CD14-positive monocyte (primary cell): ENCODE data around the gene RAMAC. TPM values are rescaled to one million over a fixed set of nuclear protein-coding genes. Genes with fewer than 3 reads are reported as not detected.

Source experiments
- DNase-seq, 3 donors: peaks; one replicate each; pipeline ENCODE4 v3.0.0-alpha.2; 2011 to 2022
- H2AFZ ChIP-seq: 2 replicates; pipeline ENCODE4 v1.6.0; 2012; ENCODE audit warnings: mild to moderate bottlenecking, low read depth, low read length, inconsistent platforms; ENCODE audit not compliant: insufficient read depth, poor library complexity, severe bottlenecking
- H3K27ac ChIP-seq, 2 donors: 1 replicate in 1 of 2; 2 replicates in 1 of 2; pipeline ENCODE4 v1.5.1; 2012 to 2013; ENCODE audit warnings: low read length in 2 of 2, control low read depth in 1 of 2, inconsistent platforms in 1 of 2, low read depth in 1 of 2, mild to moderate bottlenecking in 1 of 2
- H3K27me3 ChIP-seq, 2 donors: one replicate each; pipeline versions ENCODE4 v1.6.0 to v1.6.1; 2011 to 2013; ENCODE audit warnings: low read length in 2 of 2; ENCODE audit not compliant: control insufficient read depth in 2 of 2, insufficient read depth in 2 of 2
- H3K36me3 ChIP-seq, 2 donors: replicated peaks in 1 of 2; 1 replicate in 1 of 2; 2 replicates in 1 of 2; pipeline versions ENCODE4 v1.5.1 to v1.6.1; 2012 to 2013; ENCODE audit warnings: low read length in 2 of 2, control low read depth in 1 of 2, inconsistent platforms in 1 of 2, mild to moderate bottlenecking in 1 of 2; ENCODE audit not compliant: insufficient read depth in 2 of 2, control insufficient read depth in 1 of 2
- H3K4me1 ChIP-seq, 2 donors: 1 replicate in 1 of 2; 2 replicates in 1 of 2; pipeline versions ENCODE4 v1.5.1 to v1.6.1; 2012 to 2013; ENCODE audit warnings: low read length in 2 of 2, control low read depth in 1 of 2, inconsistent platforms in 1 of 2, mild to moderate bottlenecking in 1 of 2, moderate library complexity in 1 of 2; ENCODE audit not compliant: insufficient read depth in 2 of 2, control insufficient read depth in 1 of 2
- H3K4me2 ChIP-seq: replicated peaks from 2 replicates; pipeline ENCODE3; 2012; ENCODE audit warnings: low read length, moderate library complexity, mild to moderate bottlenecking; ENCODE audit not compliant: poor library complexity, severe bottlenecking; ENCODE audit errors: extremely low read depth
- H3K4me3 ChIP-seq, 3 experiments: fragments of 200-600 bp in 1 of 3; sonication (generic) in 1 of 3; replicated peaks in 1 of 3; 1 replicate in 2 of 3; 2 replicates in 1 of 3; pipeline ENCODE4 v1.5.1; 2011 to 2013; ENCODE audit warnings: low read length in 3 of 3, mild to moderate bottlenecking in 3 of 3, control low read depth in 2 of 3, low read depth in 2 of 3, inconsistent platforms in 1 of 3, moderate library complexity in 1 of 3
- H3K79me2 ChIP-seq: 2 replicates; pipeline ENCODE4 v1.6.0; 2012; ENCODE audit warnings: mild to moderate bottlenecking, control low read depth, inconsistent platforms, low read length, moderate library complexity; ENCODE audit not compliant: insufficient read depth
- H3K9ac ChIP-seq: 2 replicates; pipeline ENCODE4 v1.6.0; 2017; ENCODE audit warnings: low read length, mild to moderate bottlenecking; ENCODE audit not compliant: insufficient read depth, poor library complexity, severe bottlenecking
- H3K9me3 ChIP-seq, 2 donors: replicated peaks in 1 of 2; 1 replicate in 1 of 2; 2 replicates in 1 of 2; pipeline versions ENCODE4 v1.5.1 to v1.6.1; 2012 to 2013; ENCODE audit warnings: low read length in 2 of 2, control low read depth in 1 of 2; ENCODE audit not compliant: control insufficient read depth in 1 of 2, insufficient read depth in 1 of 2
- H4K20me1 ChIP-seq: 2 replicates; pipeline ENCODE4 v1.6.0; 2012; ENCODE audit warnings: mild to moderate bottlenecking, low read length, control low read depth, moderate library complexity; ENCODE audit not compliant: insufficient read depth
- H3K27ac Mint-ChIP-seq, 7 donors: one replicate each; pipeline ENCODE4 v1.8.0; 2020; ENCODE audit warnings: mild to moderate bottlenecking in 7 of 7, mixed read lengths in 7 of 7, moderate library complexity in 6 of 7, inconsistent platforms in 2 of 7
- H3K27me3 Mint-ChIP-seq, 3 donors: one replicate each; pipeline ENCODE4 v1.8.0; 2021 to 2022; ENCODE audit warnings: low read depth in 3 of 3, mild to moderate bottlenecking in 3 of 3, mixed read lengths in 3 of 3, moderate library complexity in 3 of 3, inconsistent platforms in 1 of 3
- H3K36me3 Mint-ChIP-seq, 2 donors: one replicate each; pipeline ENCODE4 v1.8.0; 2020; ENCODE audit warnings: mixed read lengths in 2 of 2, inconsistent platforms in 1 of 2, mild to moderate bottlenecking in 1 of 2
- H3K4me1 Mint-ChIP-seq: one replicate; pipeline ENCODE4 v1.8.0; 2020; ENCODE audit warnings: mild to moderate bottlenecking, mixed read lengths
- H3K4me3 Mint-ChIP-seq, 2 donors: one replicate each; pipeline ENCODE4 v1.8.0; 2020; ENCODE audit warnings: mild to moderate bottlenecking in 2 of 2, mixed read lengths in 2 of 2, moderate library complexity in 1 of 2
- H3K9me3 Mint-ChIP-seq, 7 donors: one replicate each; pipeline ENCODE4 v1.8.0; 2020 to 2022; ENCODE audit warnings: mixed read lengths in 7 of 7, mild to moderate bottlenecking in 6 of 7, moderate library complexity in 6 of 7, inconsistent platforms in 2 of 7
- WGBS: methylation state at CpG from one replicate; pipeline ENCODE4 v1.1.5; 2013; ENCODE audit warnings: missing lambda C conversion rate; ENCODE audit not compliant: insufficient coverage; 5-methylcytosine and 5-hydroxymethylcytosine counted together
- intact Hi-C, 2 donors: fragments of 100-400 bp; cut with micrococcal nuclease; formaldehyde crosslinking; loops; one replicate each; pipeline versions ENCODE4 v1.15.0 to v1.15.1; 2023
- polyA plus RNA-seq, 3 donors: library from polyadenylated mRNA; depleted of rRNA in 1 of 3; unstranded in 2 of 3; stranded (reverse) in 1 of 3; fragments of 300-500 nt in 2 of 3; fragments of >200 nt in 1 of 3; fragmentation: Illumina TruSeq in 2 of 3; gene quantifications; 1 replicate in 2 of 3; 2 replicates in 1 of 3; pipeline ENCODE4 v1.2.3, GENCODE V29; 2012 to 2021
- TF ChIP-seq, protein P1 (sequence below): fragments of 200-600 bp; IDR thresholded peaks from one replicate; pipeline ENCODE4 v1.8.0; 2022; ENCODE audit warnings: antibody characterized with exemption, mild to moderate bottlenecking

Gene RAMAC
- polyA plus RNA-seq, 3 donors, result 6.1 to 39.9 (median 27.7) TPM

DNA sequence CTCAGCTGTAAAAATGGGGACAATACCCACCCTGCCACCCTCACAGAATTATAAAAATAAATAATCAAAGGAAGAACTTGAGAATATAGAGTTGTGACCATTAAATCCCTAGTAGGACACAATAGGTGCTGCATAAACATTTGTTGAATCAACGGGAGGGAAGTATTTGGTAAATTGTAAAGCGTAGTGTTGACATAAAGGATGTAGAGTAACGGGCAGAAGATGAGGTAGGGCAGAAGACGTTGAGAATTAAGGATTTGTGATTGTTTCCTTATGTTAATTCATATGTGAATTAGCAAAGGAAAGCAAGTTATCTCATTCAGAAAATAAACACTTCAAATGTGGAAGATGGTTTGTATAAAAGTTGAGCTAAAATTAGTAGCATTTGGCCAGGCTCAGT, 7.1 kb downstream of the RAMAC start:
- no peaks in the 10 kb centered on the region for H3K4me1 Mint-ChIP-seq
- WGBS, result 86% methylated on average over 1 of the region's 4 CpGs
- Histone ChIP-seq H4K20me1 (peaks cover 5% of the 10 kb centered on the region), H3K27ac (no peak overlapping the region), H3K79me2 (no peaks in the 10 kb centered on the region), H2AFZ (no peak overlapping the region), H3K36me3 (peaks cover 19 to 33% of the 10 kb centered on the region in 2 donors), H3K4me2 (no peak overlapping the region), H3K9me3 (no peaks in the 10 kb centered on the region), H3K9ac (no peak overlapping the region), H3K4me1 (no peaks in the 10 kb centered on the region), H3K27me3 (no peaks in the 10 kb centered on the region), H3K4me3 (no peak overlapping the region)
- TF ChIP-seq, protein P1, sequence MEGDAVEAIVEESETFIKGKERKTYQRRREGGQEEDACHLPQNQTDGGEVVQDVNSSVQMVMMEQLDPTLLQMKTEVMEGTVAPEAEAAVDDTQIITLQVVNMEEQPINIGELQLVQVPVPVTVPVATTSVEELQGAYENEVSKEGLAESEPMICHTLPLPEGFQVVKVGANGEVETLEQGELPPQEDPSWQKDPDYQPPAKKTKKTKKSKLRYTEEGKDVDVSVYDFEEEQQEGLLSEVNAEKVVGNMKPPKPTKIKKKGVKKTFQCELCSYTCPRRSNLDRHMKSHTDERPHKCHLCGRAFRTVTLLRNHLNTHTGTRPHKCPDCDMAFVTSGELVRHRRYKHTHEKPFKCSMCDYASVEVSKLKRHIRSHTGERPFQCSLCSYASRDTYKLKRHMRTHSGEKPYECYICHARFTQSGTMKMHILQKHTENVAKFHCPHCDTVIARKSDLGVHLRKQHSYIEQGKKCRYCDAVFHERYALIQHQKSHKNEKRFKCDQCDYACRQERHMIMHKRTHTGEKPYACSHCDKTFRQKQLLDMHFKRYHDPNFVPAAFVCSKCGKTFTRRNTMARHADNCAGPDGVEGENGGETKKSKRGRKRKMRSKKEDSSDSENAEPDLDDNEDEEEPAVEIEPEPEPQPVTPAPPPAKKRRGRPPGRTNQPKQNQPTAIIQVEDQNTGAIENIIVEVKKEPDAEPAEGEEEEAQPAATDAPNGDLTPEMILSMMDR, result no peak
- intact Hi-C loops, result no loop called here
- DNase-seq, result no peak
- no peak overlapping the region for H3K4me3 Mint-ChIP-seq
- H3K27me3 Mint-ChIP-seq, result no peaks in the 10 kb centered on the region
- no peak overlapping the region for H3K27ac Mint-ChIP-seq
- no peaks in the 10 kb centered on the region for H3K9me3 Mint-ChIP-seq
- H3K36me3 Mint-ChIP-seq, result peaks cover 23 to 32% of the 10 kb centered on the region in 2 donors

DNA sequence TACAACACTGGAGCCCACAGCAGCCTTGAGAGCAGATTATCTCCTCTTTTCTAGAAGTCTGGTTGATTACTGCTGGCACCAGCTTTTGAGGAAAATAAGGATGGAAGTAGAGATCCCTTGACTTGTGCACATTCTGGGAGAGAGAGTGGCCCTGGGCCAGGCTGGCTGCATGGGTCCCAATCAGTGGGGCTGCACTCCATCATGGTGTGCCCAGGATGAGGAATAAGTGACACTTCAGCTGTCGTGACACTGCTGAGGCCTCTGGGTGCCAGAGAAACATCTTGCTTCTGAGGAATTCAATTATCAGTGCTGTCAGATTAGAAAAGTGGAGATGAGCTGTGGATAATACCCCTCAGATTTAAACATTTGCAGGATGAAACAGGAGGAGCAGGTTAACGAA, 9.1 kb downstream of the RAMAC start:
- Histone ChIP-seq H3K4me1 (peaks cover 2% of the 10 kb centered on the region in 2 donors), H3K9me3 (no peaks in the 10 kb centered on the region), H3K79me2 (no peaks in the 10 kb centered on the region), H3K9ac (no peak overlapping the region), H3K4me3 (no peak overlapping the region), H3K4me2 (no peak overlapping the region), H3K27me3 (no peaks in the 10 kb centered on the region), H3K27ac (no peak overlapping the region), H2AFZ (no peak overlapping the region), H4K20me1 (peaks cover 5% of the 10 kb centered on the region), H3K36me3 (peaks cover 3 to 16% of the 10 kb centered on the region in 2 donors)
- Mint-ChIP-seq H3K36me3 (peaks cover 9 to 16% of the 10 kb centered on the region in 2 donors), H3K27ac (no peak overlapping the region), H3K4me3 (no peak overlapping the region), H3K4me1 (peaks cover 3% of the 10 kb centered on the region), H3K27me3 (peaks cover 0 to 1% (median 0%) of the 10 kb centered on the region in 3 donors), H3K9me3 (no peaks in the 10 kb centered on the region)
- intact Hi-C loops, result loop anchor here in 1 of 2 donors (5.0 kb wide), 2 partner anchors 448 to 463 kb away; no protein-coding TSS in a partner anchor
- TF ChIP-seq, protein P1, result no peak
- DNase-seq, result no peak
- 94% methylated on average over 2 of the region's 2 CpGs for WGBS
